Activated CD4-positive, alpha-beta T cell treated with anti-CD3 and anti-CD28 coated beads for 36 hours (primary cell): Measurements from ENCODE around the gene NKD1. TPM values are rescaled to one million over a fixed set of nuclear protein-coding genes. Genes with fewer than 3 reads are reported as not detected.

Experiments used
- ATAC-seq: fragments of 200-7000 bp; cut with Tn5 transposase; one replicate; pipeline ENCODE4 v1.10.0; 2021; ENCODE audit warnings: mild to moderate bottlenecking, moderate library complexity
- CTCF ChIA-PET: fragments of 350-600 bp; sonication (Branson Sonifier 250); formaldehyde crosslinking; loops from one replicate; lab custom pipeline; 2021; ENCODE audit warnings: antibody characterized with exemption; lab: Charles Lee
- POLR2A ChIA-PET: fragments of 350-600 bp; sonication (Branson Sonifier 250); formaldehyde crosslinking; loops from one replicate; lab custom pipeline; 2021; ENCODE audit warnings: antibody characterized with exemption, inconsistent platforms; lab: Charles Lee
- DNase-seq: peaks from one replicate; pipeline ENCODE4 v3.0.0-alpha.2; 2020
- H3K27ac Mint-ChIP-seq: one replicate; pipeline ENCODE4 v1.8.0; 2021; ENCODE audit warnings: mixed read lengths
- H3K27me3 Mint-ChIP-seq: one replicate; pipeline ENCODE4 v1.8.0; 2021; ENCODE audit warnings: mixed read lengths
- H3K36me3 Mint-ChIP-seq: one replicate; pipeline ENCODE4 v1.8.0; 2021; ENCODE audit warnings: low read depth, mixed read lengths
- H3K4me1 Mint-ChIP-seq: one replicate; pipeline ENCODE4 v1.8.0; 2021; ENCODE audit warnings: mixed read lengths
- H3K4me3 Mint-ChIP-seq: one replicate; pipeline ENCODE4 v1.8.0; 2021; ENCODE audit warnings: mild to moderate bottlenecking, moderate library complexity, mixed read lengths
- H3K9me3 Mint-ChIP-seq: one replicate; pipeline ENCODE4 v1.8.0; 2021; ENCODE audit warnings: low read depth, mixed read lengths
- intact Hi-C, 2 experiments: fragments of 100-400 bp; cut with DNase I in 1 of 2; cut with micrococcal nuclease in 1 of 2; formaldehyde crosslinking; loops; one replicate each; pipeline versions ENCODE4 v1.14.2 to v1.15.1; 2022 to 2024; cut with DNase I, micrococcal nuclease
- total RNA-seq, 2 experiments: library from RNA; stranded (reverse); gene quantifications; one replicate each; pipeline ENCODE4 v1.2.3, GENCODE V29; 2021

NKD1 gene
- total RNA-seq, 2 experiments from 2014 or later, result 1.8 to 3.1 TPM

- H3K27me3 Mint-ChIP-seq, result no peaks in the 10 kb centered on the region
- H3K4me1 Mint-ChIP-seq, result peaks cover 35% of the 10 kb centered on the region
- H3K36me3 Mint-ChIP-seq, result peaks cover 55% of the 10 kb centered on the region
- intact Hi-C loops, result loop anchor here in 1 of 2 experiments (5.0 kb wide), 1 partner anchor 37 kb away; no protein-coding TSS in a partner anchor
- ChIA-PET CTCF (interaction anchor here (0.8 to 15.5 kb wide), 7 partner anchors 8 to 136 kb away, joined by 3 to 298 read pairs (median 6); no protein-coding TSS in a partner anchor), POLR2A (interaction anchor here (1.2 kb wide), 1 partner anchor 10 kb away, joined by 3 read pairs; the partner anchor contains the start of gene SNX20)
- H3K27ac Mint-ChIP-seq, result no peak overlapping the region
- DNase-seq (no peak), ATAC-seq (no peak)
- no peak overlapping the region for H3K4me3 Mint-ChIP-seq
- H3K9me3 Mint-ChIP-seq, result peaks cover 17% of the 10 kb centered on the region
Measured at GRCh38 chr16:50670476-50670875, 122.3 kb downstream of the NKD1 start.

DNA sequence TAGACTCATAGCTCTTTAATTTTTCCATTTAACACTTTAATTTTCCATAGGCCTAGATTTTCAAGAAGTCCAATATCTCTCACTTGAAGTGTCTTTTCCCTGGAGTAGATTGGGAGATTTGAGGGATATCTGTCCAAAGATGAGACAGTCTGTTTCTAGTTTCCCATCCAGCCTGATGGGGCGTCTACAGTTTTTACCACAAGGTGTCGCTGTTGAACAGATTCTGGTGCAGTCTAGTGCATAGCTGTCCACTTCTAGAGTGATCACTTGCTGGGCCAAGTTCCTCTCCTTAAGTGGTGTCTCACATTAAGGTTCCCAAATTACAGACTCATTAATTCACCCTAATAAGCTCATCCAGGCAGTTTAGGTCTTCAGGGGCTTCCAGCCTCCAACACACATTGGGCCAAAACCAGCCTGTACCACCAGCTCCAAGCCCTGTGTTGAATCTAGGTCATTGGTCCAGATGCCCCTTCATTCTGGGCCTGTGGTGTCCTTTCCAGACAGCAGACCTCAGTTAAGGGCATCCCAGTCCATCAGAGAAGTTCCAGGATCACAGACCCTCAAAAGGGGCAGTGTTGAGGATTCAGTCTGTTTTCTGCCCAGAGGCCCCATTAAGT lies 123.6 kb downstream of the NKD1 start:
- H3K4me1 Mint-ChIP-seq, result peaks cover 30% of the 10 kb centered on the region
- POLR2A ChIA-PET, result interaction anchor here (0.6 to 1.4 kb wide), 2 partner anchors 73 to 482 kb away, joined by 3 to 7 read pairs; no protein-coding TSS in a partner anchor
- H3K27ac Mint-ChIP-seq, result peak overlapping the region; percentile 71

DNA sequence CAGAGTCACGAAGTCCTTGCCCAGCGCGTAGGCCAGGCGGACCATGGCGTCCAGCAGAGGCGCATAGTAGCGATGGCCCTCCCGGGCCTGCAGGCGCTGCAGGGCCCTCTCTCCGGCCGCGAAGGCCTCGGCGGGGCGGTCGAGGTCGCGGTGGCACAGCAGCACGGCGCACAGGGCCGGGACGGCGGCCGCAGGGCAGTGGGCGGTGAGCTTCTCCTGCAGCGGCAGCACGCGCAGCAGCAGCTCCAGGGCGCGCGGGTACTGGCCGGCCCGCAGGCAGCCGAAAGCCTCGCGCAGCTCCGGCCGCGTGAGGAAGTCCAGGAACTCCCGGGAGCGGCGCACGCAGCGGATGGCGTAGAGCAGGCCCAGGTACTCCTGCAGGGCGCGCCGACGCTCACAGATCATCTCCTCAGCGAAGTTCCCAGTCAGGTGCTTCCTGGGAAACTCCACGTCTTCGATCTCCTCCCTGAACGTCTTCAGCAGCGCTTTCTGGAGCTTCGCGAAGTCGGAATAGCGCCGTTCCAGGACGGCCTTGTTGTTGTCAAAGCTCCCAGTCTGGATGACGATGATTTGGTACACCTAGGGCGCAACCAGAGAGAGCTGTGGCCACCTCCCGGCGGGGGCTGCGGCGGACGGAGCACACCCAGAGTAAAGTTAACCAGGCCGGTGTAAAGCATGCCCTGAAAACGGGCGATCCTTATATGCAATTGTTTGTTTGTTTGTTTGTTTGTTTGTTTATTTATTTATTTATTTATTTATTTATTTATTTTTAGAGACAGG lies 125.5 kb downstream of the NKD1 start:
- Mint-ChIP-seq H3K27ac (no peak overlapping the region), H3K27me3 (no peaks in the 10 kb centered on the region), H3K36me3 (peaks cover 81% of the 10 kb centered on the region), H3K9me3 (peaks cover 17% of the 10 kb centered on the region), H3K4me1 (peaks cover 29% of the 10 kb centered on the region), H3K4me3 (no peak overlapping the region)
- DNase-seq, result no peak
- ATAC-seq, result no peak
- intact Hi-C loops, result loop anchor here in 1 of 2 experiments (5.0 kb wide), 1 partner anchor 34 kb away; no protein-coding TSS in a partner anchor
- ChIA-PET POLR2A (interaction anchor here (0.9 kb wide), 1 partner anchor 70 kb away, joined by 3 read pairs; no protein-coding TSS in a partner anchor), CTCF (interaction anchor here (1.3 to 15.5 kb wide), 3 partner anchors 12 to 133 kb away, joined by 3 to 298 read pairs (median 14); no protein-coding TSS in a partner anchor)

More for the DNA sequence above, 123.6 kb downstream of the NKD1 start:
- H3K4me3 Mint-ChIP-seq, result no peak overlapping the region
- DNase-seq (peak; percentile 80), ATAC-seq (no peak)
- intact Hi-C loops, result loop anchor here (1.0 to 5.0 kb wide), 3 partner anchors 36 to 135 kb away; no protein-coding TSS in a partner anchor
- CTCF ChIA-PET, result interaction anchor here (0.7 to 15.5 kb wide), 28 partner anchors 9 to 344 kb away, joined by 3 to 298 read pairs (median 5); partner anchors contain the start of genes CYLD and SNX20
- H3K36me3 Mint-ChIP-seq, result peaks cover 68% of the 10 kb centered on the region
- no peaks in the 10 kb centered on the region for H3K27me3 Mint-ChIP-seq
- peaks cover 17% of the 10 kb centered on the region for H3K9me3 Mint-ChIP-seq

- peaks cover 91% of the 10 kb centered on the region for H3K36me3 Mint-ChIP-seq
- H3K9me3 Mint-ChIP-seq, result peaks cover 17% of the 10 kb centered on the region
Measured at GRCh38 chr16:50674831-50675230, 126.6 kb downstream of the NKD1 start.

GRCh38 chr16:50675686-50676610 lies 127.8 kb downstream of the NKD1 start:
- H3K27me3 Mint-ChIP-seq, result no peaks in the 10 kb centered on the region
- no peak for DNase-seq
- POLR2A ChIA-PET, result interaction anchor here (1.0 kb wide), 1 partner anchor 24 kb away, joined by 3 read pairs; no protein-coding TSS in a partner anchor
- ATAC-seq, result no peak
- peaks cover 17% of the 10 kb centered on the region for H3K9me3 Mint-ChIP-seq
- H3K4me1 Mint-ChIP-seq, result peaks cover 44% of the 10 kb centered on the region
- peaks cover 84% of the 10 kb centered on the region for H3K36me3 Mint-ChIP-seq
- no peak overlapping the region for H3K4me3 Mint-ChIP-seq
- intact Hi-C loops, result no loop called here
- H3K27ac Mint-ChIP-seq, result peak overlapping the region; percentile 52
- CTCF ChIA-PET, result interaction anchor here (0.6 to 15.5 kb wide), 12 partner anchors 10 to 398 kb away, joined by 3 to 298 read pairs (median 4); partner anchors contain the start of gene CYLD

More at GRCh38 chr16:50674831-50675230, 126.6 kb downstream of the NKD1 start:
- ATAC-seq, result no peak
- POLR2A ChIA-PET, result interaction anchor here (1.0 kb wide), 1 partner anchor 25 kb away, joined by 3 read pairs; no protein-coding TSS in a partner anchor
- Mint-ChIP-seq H3K4me3 (no peak overlapping the region), H3K27me3 (no peaks in the 10 kb centered on the region), H3K27ac (no peak overlapping the region), H3K4me1 (peaks cover 39% of the 10 kb centered on the region)
- intact Hi-C loops, result loop anchor here in 1 of 2 experiments (5.0 kb wide), 1 partner anchor 32 kb away; no protein-coding TSS in a partner anchor
- CTCF ChIA-PET, result interaction anchor here (0.6 to 15.5 kb wide), 9 partner anchors 9 to 397 kb away, joined by 3 to 298 read pairs (median 5); partner anchors contain the start of gene CYLD
- DNase-seq, result no peak

- H3K27ac Mint-ChIP-seq, result peak overlapping the region; percentile 52
- ATAC-seq (no peak), DNase-seq (no peak)
- intact Hi-C loops, result no loop called here
- peaks cover 13% of the 10 kb centered on the region for H3K9me3 Mint-ChIP-seq
- H3K27me3 Mint-ChIP-seq, result no peaks in the 10 kb centered on the region
- CTCF ChIA-PET, result interaction anchor here (0.6 to 15.5 kb wide), 13 partner anchors 7 to 463 kb away, joined by 3 to 298 read pairs (median 4); no protein-coding TSS in a partner anchor
- POLR2A ChIA-PET, result no interaction called here
- H3K4me1 Mint-ChIP-seq, result peaks cover 45% of the 10 kb centered on the region
- no peak overlapping the region for H3K4me3 Mint-ChIP-seq
- peaks cover 76% of the 10 kb centered on the region for H3K36me3 Mint-ChIP-seq
Measured at GRCh38 chr16:50676684-50677225, 128.6 kb downstream of the NKD1 start.

GRCh38 chr16:50677351-50677750 lies 129.2 kb downstream of the NKD1 start:
- peaks cover 50% of the 10 kb centered on the region for H3K4me1 Mint-ChIP-seq
- DNase-seq, result peak; percentile 49
- H3K27ac Mint-ChIP-seq, result peak overlapping the region; percentile 13
- H3K36me3 Mint-ChIP-seq, result peaks cover 70% of the 10 kb centered on the region
- H3K4me3 Mint-ChIP-seq, result no peak overlapping the region
- ChIA-PET CTCF (interaction anchor here (0.6 to 15.5 kb wide), 17 partner anchors 8 to 463 kb away, joined by 3 to 298 read pairs (median 4); partner anchors contain the start of gene CYLD), POLR2A (no interaction called here)
- peaks cover 9% of the 10 kb centered on the region for H3K9me3 Mint-ChIP-seq
- intact Hi-C loops, result no loop called here
- H3K27me3 Mint-ChIP-seq, result no peaks in the 10 kb centered on the region
- no peak for ATAC-seq

DNA sequence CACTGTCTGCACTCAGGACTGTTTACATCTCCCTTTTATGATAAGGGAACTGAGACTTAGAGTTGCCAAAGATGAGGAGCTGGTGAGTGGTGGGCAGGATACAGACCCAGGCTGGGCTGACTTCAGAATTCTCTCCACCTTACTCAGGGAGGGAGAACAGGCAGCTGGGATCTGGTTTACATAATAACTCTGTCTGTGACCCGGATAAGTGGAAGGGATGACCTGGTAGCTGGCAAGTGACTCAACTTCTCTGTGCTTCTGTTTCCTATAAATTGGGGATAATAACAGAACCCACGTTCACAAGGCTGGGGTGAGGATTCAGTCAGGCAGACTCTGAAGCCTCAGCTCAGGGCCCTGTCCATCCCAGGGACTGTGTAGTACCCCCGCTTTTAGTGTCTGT lies 130.3 kb downstream of the NKD1 start:
- ChIA-PET CTCF (interaction anchor here (1.0 to 15.5 kb wide), 13 partner anchors 8 to 308 kb away, joined by 3 to 298 read pairs (median 7); partner anchors contain the start of gene CYLD), POLR2A (interaction anchor here (0.9 to 1.3 kb wide), 2 partner anchors 10 to 66 kb away, joined by 4 to 6 read pairs; no protein-coding TSS in a partner anchor)
- H3K4me1 Mint-ChIP-seq, result peaks cover 61% of the 10 kb centered on the region
- ATAC-seq (no peak), DNase-seq (no peak)
- H3K27me3 Mint-ChIP-seq, result no peaks in the 10 kb centered on the region
- peaks cover 3% of the 10 kb centered on the region for H3K9me3 Mint-ChIP-seq
- H3K4me3 Mint-ChIP-seq, result peak overlapping the region; percentile 78
- peak overlapping the region; percentile 94 for H3K27ac Mint-ChIP-seq
- intact Hi-C loops, result no loop called here
- H3K36me3 Mint-ChIP-seq, result peaks cover 59% of the 10 kb centered on the region

- ChIA-PET POLR2A (interaction anchor here (1.3 kb wide), 1 partner anchor 11 kb away, joined by 6 read pairs; no protein-coding TSS in a partner anchor), CTCF (interaction anchor here (1.0 to 15.5 kb wide), 7 partner anchors 8 to 127 kb away, joined by 4 to 298 read pairs (median 11); no protein-coding TSS in a partner anchor)
- ATAC-seq, result no peak
- no peaks in the 10 kb centered on the region for H3K9me3 Mint-ChIP-seq
- DNase-seq, result no peak
- peak overlapping the region; percentile 78 for H3K4me3 Mint-ChIP-seq
- no peaks in the 10 kb centered on the region for H3K27me3 Mint-ChIP-seq
- H3K36me3 Mint-ChIP-seq, result peaks cover 53% of the 10 kb centered on the region
- peak overlapping the region; percentile 94 for H3K27ac Mint-ChIP-seq
- H3K4me1 Mint-ChIP-seq, result peaks cover 68% of the 10 kb centered on the region
- intact Hi-C loops, result no loop called here
Measured at GRCh38 chr16:50679266-50679665, 131.1 kb downstream of the NKD1 start.
